ENCODE measurements around the gene FES. TPM values are rescaled to one million over a fixed set of nuclear protein-coding genes. Genes with fewer than 3 reads are reported as not detected.

Gene FES
- total and polyA plus RNA-seq, 2 donors (not counting 1 experiment from before 2014, with no cell fraction given): 5.5 to 31.2 TPM

GRCh38 chr15:90917569-90917968 lies 33.3 kb downstream of the FES start:
- H3K4me3 ChIP-seq (replicated peaks in 1 of 4; ENCODE audit: control extremely low read depth in 1 of 4, insufficient read depth in 1 of 4, low read depth in 3 of 4, low read length in 4 of 4): no peak overlapping the region
- no peaks in the 10 kb centered on the region for H4K20me1 ChIP-seq (ENCODE audit: control insufficient read depth, extremely low read depth, insufficient read depth, low read length)
- H3K4me2 ChIP-seq (ENCODE audit: extremely low read depth, insufficient read depth, low read length): no peak overlapping the region
- no peak overlapping the region for H2AFZ ChIP-seq (ENCODE audit: low read length)
- no peaks in the 10 kb centered on the region for H3K9me3 ChIP-seq (ENCODE audit: control insufficient read depth, insufficient read depth, low read depth, low read length)
- no peak overlapping the region for H3K9ac ChIP-seq (ENCODE audit: insufficient read depth, low read length)
- peaks cover 22% of the 10 kb centered on the region for H3K36me3 ChIP-seq (ENCODE audit: control insufficient read depth, insufficient read depth, low read length)
- no peaks in the 10 kb centered on the region for H3K4me1 ChIP-seq (ENCODE audit: control insufficient read depth, extremely low read depth, insufficient read depth, low read length)
- no peak for TF ChIP-seq CTCF (conservative IDR thresholded peaks at IDR 0.05 in 1 of 2, IDR thresholded peaks at IDR 0.05 in 1 of 2; ENCODE audit: low read depth in 1 of 2, low read length in 2 of 2)
- no peak for TF ChIP-seq EZH2 (IDR thresholded peaks at IDR 0.05; ENCODE audit: low read length, missing control alignments)
- no peak overlapping the region for H3K27ac ChIP-seq (ENCODE audit: insufficient read depth, low read length)
- DNase-seq (ENCODE audit: low read depth in 2 of 2): no peak
- no peaks in the 10 kb centered on the region for H3K27me3 ChIP-seq (ENCODE audit: control insufficient read depth, insufficient read depth, low read length)
- no peaks in the 10 kb centered on the region for H3K79me2 ChIP-seq (ENCODE audit: control insufficient read depth, insufficient read depth, low read length)

- no peak for DNase-seq (ENCODE audit: low read depth in 2 of 2)
- TF ChIP-seq EZH2 (IDR thresholded peaks at IDR 0.05; ENCODE audit: low read length, missing control alignments): no peak
- Histone ChIP-seq H3K4me1 (ENCODE audit: control insufficient read depth, extremely low read depth, insufficient read depth, low read length) (no peaks in the 10 kb centered on the region), H3K27me3 (ENCODE audit: control insufficient read depth, insufficient read depth, low read length) (no peaks in the 10 kb centered on the region), H3K36me3 (ENCODE audit: control insufficient read depth, insufficient read depth, low read length) (peaks cover 19% of the 10 kb centered on the region), H2AFZ (ENCODE audit: low read length) (no peak overlapping the region), H3K27ac (ENCODE audit: insufficient read depth, low read length) (no peak overlapping the region), H3K9me3 (ENCODE audit: control insufficient read depth, insufficient read depth, low read depth, low read length) (no peaks in the 10 kb centered on the region), H3K79me2 (ENCODE audit: control insufficient read depth, insufficient read depth, low read length) (no peaks in the 10 kb centered on the region), H3K9ac (ENCODE audit: insufficient read depth, low read length) (no peak overlapping the region), H3K4me3 (replicated peaks in 1 of 4; ENCODE audit: control extremely low read depth in 1 of 4, insufficient read depth in 1 of 4, low read depth in 3 of 4, low read length in 4 of 4) (no peak overlapping the region), H3K4me2 (ENCODE audit: extremely low read depth, insufficient read depth, low read length) (no peak overlapping the region), H4K20me1 (ENCODE audit: control insufficient read depth, extremely low read depth, insufficient read depth, low read length) (no peaks in the 10 kb centered on the region)
Measured at GRCh38 chr15:90918034-90918788, 33.9 kb downstream of the FES start.

DNA sequence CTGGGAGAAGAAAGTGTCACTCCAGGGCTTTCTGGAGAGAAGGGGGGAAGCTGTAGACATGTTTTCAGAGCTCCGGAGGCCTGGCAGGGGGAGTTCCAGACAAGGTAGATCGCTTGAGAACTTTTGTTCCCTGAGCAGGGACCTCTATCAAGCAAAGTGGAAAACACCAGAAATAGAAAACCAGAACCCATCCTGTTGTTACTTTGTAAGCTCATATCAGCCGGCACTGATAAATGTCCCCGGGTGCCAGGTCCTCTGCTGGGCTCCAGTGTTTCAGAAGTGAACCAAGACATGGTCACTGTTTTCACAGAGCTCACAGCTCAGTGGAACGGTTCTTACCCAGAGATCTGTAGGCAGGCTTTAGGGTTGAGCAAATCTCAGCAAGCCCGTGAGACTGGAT lies 34.5 kb downstream of the FES start:
- H3K4me3 ChIP-seq (replicated peaks in 1 of 4; ENCODE audit: control extremely low read depth in 1 of 4, insufficient read depth in 1 of 4, low read depth in 3 of 4, low read length in 4 of 4): no peak overlapping the region
- no peaks in the 10 kb centered on the region for H4K20me1 ChIP-seq (ENCODE audit: control insufficient read depth, extremely low read depth, insufficient read depth, low read length)
- TF ChIP-seq CTCF (conservative IDR thresholded peaks at IDR 0.05 in 1 of 2, IDR thresholded peaks at IDR 0.05 in 1 of 2; ENCODE audit: low read depth in 1 of 2, low read length in 2 of 2) (no peak), EZH2 (IDR thresholded peaks at IDR 0.05; ENCODE audit: low read length, missing control alignments) (no peak)
- H3K4me1 ChIP-seq (ENCODE audit: control insufficient read depth, extremely low read depth, insufficient read depth, low read length): no peaks in the 10 kb centered on the region
- H2AFZ ChIP-seq (ENCODE audit: low read length): no peak overlapping the region
- H3K4me2 ChIP-seq (ENCODE audit: extremely low read depth, insufficient read depth, low read length): no peak overlapping the region
- DNase-seq (ENCODE audit: low read depth in 2 of 2): no peak
- H3K36me3 ChIP-seq (ENCODE audit: control insufficient read depth, insufficient read depth, low read length): peaks cover 16% of the 10 kb centered on the region
- H3K27ac ChIP-seq (ENCODE audit: insufficient read depth, low read length): no peak overlapping the region
- no peaks in the 10 kb centered on the region for H3K9me3 ChIP-seq (ENCODE audit: control insufficient read depth, insufficient read depth, low read depth, low read length)
- no peaks in the 10 kb centered on the region for H3K79me2 ChIP-seq (ENCODE audit: control insufficient read depth, insufficient read depth, low read length)
- H3K27me3 ChIP-seq (ENCODE audit: control insufficient read depth, insufficient read depth, low read length): no peaks in the 10 kb centered on the region
- H3K9ac ChIP-seq (ENCODE audit: insufficient read depth, low read length): no peak overlapping the region
